Measurements from ENCODE around the gene ACADSB.

ACADSB gene

GRCh38 chr10:123016228-123016627 is 7.4 kb downstream of the ACADSB start:
- Histone ChIP-seq H3K9ac (ENCODE audit: low read depth, low read length, poor library complexity) (no peak overlapping the region), H3K14ac (ENCODE audit: low read length) (no peak overlapping the region), H3K27me3 (ENCODE audit: control insufficient read depth in 3 of 3, insufficient read depth in 3 of 3, low read depth in 1 of 3, low read length in 3 of 3) (no peaks in the 10 kb centered on the region), H2BK12ac (ENCODE audit: low read length) (no peak overlapping the region), H3K4me2 (ENCODE audit: insufficient read depth, low read length, poor library complexity, severe bottlenecking) (no peak overlapping the region), H2AK5ac (ENCODE audit: low read depth, low read length) (no peak overlapping the region), H3K18ac (ENCODE audit: low read length) (no peak overlapping the region), H3K9me3 (replicated peaks in 1 of 2; ENCODE audit: control insufficient read depth in 2 of 2, insufficient read depth in 1 of 2, low read depth in 1 of 2, low read length in 2 of 2) (no peaks in the 10 kb centered on the region), H3K4ac (ENCODE audit: low read length) (no peak overlapping the region), H2BK5ac (ENCODE audit: low read length) (no peak overlapping the region), H4K8ac (ENCODE audit: low read depth, low read length) (no peak overlapping the region), H3K23ac (ENCODE audit: low read depth, low read length, poor library complexity) (no peak overlapping the region), H2BK15ac (ENCODE audit: low read length) (no peak overlapping the region), H3K36me3 (replicated peaks in 1 of 2; ENCODE audit: control insufficient read depth in 2 of 2, insufficient read depth in 2 of 2, low read length in 2 of 2) (no peaks in the 10 kb centered on the region), H3K27ac (replicated peaks; ENCODE audit: low read length) (no peak overlapping the region), H3K4me3 (ENCODE audit: low read length in 2 of 2) (no peak overlapping the region), H2BK120ac (ENCODE audit: low read depth, low read length) (no peak overlapping the region), H2AFZ (ENCODE audit: low read length) (no peak overlapping the region), H3K79me1 (ENCODE audit: low read depth, low read length) (no peaks in the 10 kb centered on the region), H3K4me1 (ENCODE audit: control insufficient read depth in 2 of 2, insufficient read depth in 1 of 2, low read depth in 1 of 2, low read length in 2 of 2) (no peaks in the 10 kb centered on the region), H4K91ac (ENCODE audit: low read depth, low read length, poor library complexity) (no peak overlapping the region)
- WGBS, 2 donors (ENCODE audit: extremely low coverage in 2 of 2, insufficient read length in 2 of 2, insufficient replicate concordance in 1 of 2) = no CpG with 5 or more reads among the region's 4 CpGs
- no peak for DNase-seq (ENCODE audit: low spot score)

DNA sequence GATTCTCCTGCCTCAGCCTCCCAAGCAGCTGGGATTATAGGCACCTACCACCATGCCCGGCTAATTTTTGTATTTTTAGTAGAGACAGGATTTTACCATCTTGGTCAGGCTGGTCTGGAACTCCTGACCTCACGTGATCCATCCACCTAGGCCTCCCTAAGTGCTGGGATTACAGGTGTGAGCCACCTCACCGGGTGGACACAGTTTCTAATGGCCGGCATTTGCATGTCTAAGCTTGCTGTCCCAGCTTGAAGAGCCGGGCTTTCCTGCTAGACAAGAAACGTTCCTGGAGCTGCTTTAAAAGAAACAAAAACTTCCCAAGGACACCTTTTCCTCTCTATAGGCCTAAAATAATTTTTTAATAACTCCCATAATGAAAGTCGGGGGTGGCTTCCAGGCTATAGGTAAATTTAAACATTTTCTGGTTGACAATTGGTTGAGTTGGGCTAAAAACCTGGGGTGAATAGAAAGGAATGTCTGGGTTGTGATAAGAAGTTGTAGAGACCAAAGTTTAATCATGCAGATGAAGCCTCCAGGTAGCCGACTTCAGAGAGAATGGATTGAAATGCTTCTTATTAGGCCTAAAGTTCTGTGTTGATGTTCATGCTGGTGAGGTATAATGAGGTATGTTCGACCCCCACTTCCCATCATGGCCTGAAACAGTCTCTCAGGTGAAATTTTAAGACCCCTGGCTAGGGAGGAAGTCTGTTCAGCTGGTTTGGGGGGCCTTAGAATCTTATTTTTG is 8.8 kb downstream of the ACADSB start:
- no peak overlapping the region for H3K4ac ChIP-seq (ENCODE audit: low read length)
- H4K91ac ChIP-seq (ENCODE audit: low read depth, low read length, poor library complexity) = no peak overlapping the region
- no peak overlapping the region for H2BK12ac ChIP-seq (ENCODE audit: low read length)
- H3K27me3 ChIP-seq (ENCODE audit: control insufficient read depth in 3 of 3, insufficient read depth in 3 of 3, low read depth in 1 of 3, low read length in 3 of 3) = no peaks in the 10 kb centered on the region
- H3K4me3 ChIP-seq (ENCODE audit: low read length in 2 of 2) = no peak overlapping the region
- no peak overlapping the region for H2AK5ac ChIP-seq (ENCODE audit: low read depth, low read length)
- no peak overlapping the region for H3K18ac ChIP-seq (ENCODE audit: low read length)
- no CpG with 5 or more reads among the region's 9 CpGs for WGBS, 2 donors (ENCODE audit: extremely low coverage in 2 of 2, insufficient read length in 2 of 2, insufficient replicate concordance in 1 of 2)
- no peak overlapping the region for H2AFZ ChIP-seq (ENCODE audit: low read length)
- no peak for DNase-seq (ENCODE audit: low spot score)
- no peak overlapping the region for H2BK5ac ChIP-seq (ENCODE audit: low read length)
- no peak overlapping the region for H2BK120ac ChIP-seq (ENCODE audit: low read depth, low read length)
- H3K9me3 ChIP-seq (replicated peaks in 1 of 2; ENCODE audit: control insufficient read depth in 2 of 2, insufficient read depth in 1 of 2, low read depth in 1 of 2, low read length in 2 of 2) = no peaks in the 10 kb centered on the region
- H3K79me1 ChIP-seq (ENCODE audit: low read depth, low read length) = no peaks in the 10 kb centered on the region
- H3K9ac ChIP-seq (ENCODE audit: low read depth, low read length, poor library complexity) = no peak overlapping the region
- no peak overlapping the region for H3K23ac ChIP-seq (ENCODE audit: low read depth, low read length, poor library complexity)
- no peaks in the 10 kb centered on the region for H3K36me3 ChIP-seq (replicated peaks in 1 of 2; ENCODE audit: control insufficient read depth in 2 of 2, insufficient read depth in 2 of 2, low read length in 2 of 2)
- no peak overlapping the region for H4K8ac ChIP-seq (ENCODE audit: low read depth, low read length)
- H3K4me1 ChIP-seq (ENCODE audit: control insufficient read depth in 2 of 2, insufficient read depth in 1 of 2, low read depth in 1 of 2, low read length in 2 of 2) = no peaks in the 10 kb centered on the region
- H3K14ac ChIP-seq (ENCODE audit: low read length) = no peak overlapping the region
- no peak overlapping the region for H3K4me2 ChIP-seq (ENCODE audit: insufficient read depth, low read length, poor library complexity, severe bottlenecking)
- H2BK15ac ChIP-seq (ENCODE audit: low read length) = no peak overlapping the region
- no peak overlapping the region for H3K27ac ChIP-seq (replicated peaks; ENCODE audit: low read length)

DNA sequence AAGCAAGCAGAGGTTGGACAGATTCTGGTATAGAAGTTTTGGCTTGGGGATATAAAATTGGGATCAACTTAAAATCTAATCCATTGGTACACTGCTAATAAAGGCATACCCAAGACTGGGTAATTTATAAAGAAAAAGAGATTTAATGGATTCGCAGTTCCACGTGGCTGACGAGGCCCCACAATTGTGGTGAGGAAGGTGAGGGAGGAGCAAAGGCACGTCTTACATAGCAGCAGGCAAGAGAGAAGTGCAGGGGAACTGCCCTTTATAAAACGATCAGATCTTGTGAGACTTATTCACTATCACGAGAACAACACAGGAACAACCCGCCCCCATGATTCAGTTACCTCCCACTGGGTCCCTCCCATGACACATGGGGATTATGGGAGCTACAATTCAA is 9.7 kb downstream of the ACADSB start:
- no peaks in the 10 kb centered on the region for H3K9me3 ChIP-seq (replicated peaks in 1 of 2; ENCODE audit: control insufficient read depth in 2 of 2, insufficient read depth in 1 of 2, low read depth in 1 of 2, low read length in 2 of 2)
- no peak overlapping the region for H2BK120ac ChIP-seq (ENCODE audit: low read depth, low read length)
- H3K14ac ChIP-seq (ENCODE audit: low read length) = no peak overlapping the region
- H3K4me1 ChIP-seq (ENCODE audit: control insufficient read depth in 2 of 2, insufficient read depth in 1 of 2, low read depth in 1 of 2, low read length in 2 of 2) = peaks cover 0 to under 1% of the 10 kb centered on the region in 2 donors
- no peak overlapping the region for H2BK15ac ChIP-seq (ENCODE audit: low read length)
- no peak for DNase-seq (ENCODE audit: low spot score)
- H3K79me1 ChIP-seq (ENCODE audit: low read depth, low read length) = no peaks in the 10 kb centered on the region
- no peak overlapping the region for H4K8ac ChIP-seq (ENCODE audit: low read depth, low read length)
- no peak overlapping the region for H2BK12ac ChIP-seq (ENCODE audit: low read length)
- no peak overlapping the region for H3K18ac ChIP-seq (ENCODE audit: low read length)
- H3K4ac ChIP-seq (ENCODE audit: low read length) = no peak overlapping the region
- no peaks in the 10 kb centered on the region for H3K27me3 ChIP-seq (ENCODE audit: control insufficient read depth in 3 of 3, insufficient read depth in 3 of 3, low read depth in 1 of 3, low read length in 3 of 3)
- no peak overlapping the region for H3K23ac ChIP-seq (ENCODE audit: low read depth, low read length, poor library complexity)
- H4K91ac ChIP-seq (ENCODE audit: low read depth, low read length, poor library complexity) = no peak overlapping the region
- H2AK5ac ChIP-seq (ENCODE audit: low read depth, low read length) = no peak overlapping the region
- H3K36me3 ChIP-seq (replicated peaks in 1 of 2; ENCODE audit: control insufficient read depth in 2 of 2, insufficient read depth in 2 of 2, low read length in 2 of 2) = no peaks in the 10 kb centered on the region
- H3K9ac ChIP-seq (ENCODE audit: low read depth, low read length, poor library complexity) = no peak overlapping the region
- no peak overlapping the region for H2AFZ ChIP-seq (ENCODE audit: low read length)
- no CpG with 5 or more reads among the region's 7 CpGs for WGBS, 2 donors (ENCODE audit: extremely low coverage in 2 of 2, insufficient read length in 2 of 2, insufficient replicate concordance in 1 of 2)
- no peak overlapping the region for H3K27ac ChIP-seq (replicated peaks; ENCODE audit: low read length)
- no peak overlapping the region for H2BK5ac ChIP-seq (ENCODE audit: low read length)
- no peak overlapping the region for H3K4me2 ChIP-seq (ENCODE audit: insufficient read depth, low read length, poor library complexity, severe bottlenecking)
- H3K4me3 ChIP-seq (ENCODE audit: low read length in 2 of 2) = no peak overlapping the region

DNA sequence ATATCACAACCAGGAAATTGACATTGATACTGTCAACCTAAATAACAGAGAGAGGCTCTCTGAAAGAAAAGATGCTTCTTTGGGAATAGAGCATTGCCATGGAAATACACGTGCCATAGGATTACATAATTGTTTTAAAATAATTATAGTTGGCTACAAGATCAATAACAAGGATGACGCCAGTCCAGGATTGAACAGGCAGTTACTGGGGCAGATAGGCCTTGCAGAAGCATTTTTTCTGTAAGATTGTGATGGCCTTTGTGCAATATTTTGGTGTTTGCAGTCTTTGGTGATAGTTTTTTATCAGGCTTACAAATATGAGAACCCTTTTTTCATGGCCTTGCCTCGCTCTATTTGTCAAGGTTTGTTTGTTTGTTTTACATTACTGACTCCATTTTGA is 10.5 kb downstream of the ACADSB start:
- H2AFZ ChIP-seq (ENCODE audit: low read length) = no peak overlapping the region

More for the DNA sequence above, 10.5 kb downstream of the ACADSB start:
- H3K36me3 ChIP-seq (replicated peaks in 1 of 2; ENCODE audit: control insufficient read depth in 2 of 2, insufficient read depth in 2 of 2, low read length in 2 of 2) = no peaks in the 10 kb centered on the region
- H3K79me1 ChIP-seq (ENCODE audit: low read depth, low read length) = no peaks in the 10 kb centered on the region
- no peak overlapping the region for H3K23ac ChIP-seq (ENCODE audit: low read depth, low read length, poor library complexity)
- no peak overlapping the region for H3K4me2 ChIP-seq (ENCODE audit: insufficient read depth, low read length, poor library complexity, severe bottlenecking)
- no CpG with 5 or more reads among the region's 3 CpGs for WGBS, 2 donors (ENCODE audit: extremely low coverage in 2 of 2, insufficient read length in 2 of 2, insufficient replicate concordance in 1 of 2)
- no peak overlapping the region for H4K8ac ChIP-seq (ENCODE audit: low read depth, low read length)
- H4K91ac ChIP-seq (ENCODE audit: low read depth, low read length, poor library complexity) = no peak overlapping the region
- H3K9ac ChIP-seq (ENCODE audit: low read depth, low read length, poor library complexity) = no peak overlapping the region
- no peak overlapping the region for H2BK5ac ChIP-seq (ENCODE audit: low read length)
- H3K4me3 ChIP-seq (ENCODE audit: low read length in 2 of 2) = no peak overlapping the region
- no peak overlapping the region for H2BK120ac ChIP-seq (ENCODE audit: low read depth, low read length)
- H3K27me3 ChIP-seq (ENCODE audit: control insufficient read depth in 3 of 3, insufficient read depth in 3 of 3, low read depth in 1 of 3, low read length in 3 of 3) = no peaks in the 10 kb centered on the region
- H3K9me3 ChIP-seq (replicated peaks in 1 of 2; ENCODE audit: control insufficient read depth in 2 of 2, insufficient read depth in 1 of 2, low read depth in 1 of 2, low read length in 2 of 2) = no peaks in the 10 kb centered on the region
- DNase-seq (ENCODE audit: low spot score) = no peak
- H3K18ac ChIP-seq (ENCODE audit: low read length) = no peak overlapping the region
- H3K14ac ChIP-seq (ENCODE audit: low read length) = no peak overlapping the region
- no peak overlapping the region for H3K27ac ChIP-seq (replicated peaks; ENCODE audit: low read length)
- peaks cover 0 to 5% of the 10 kb centered on the region in 2 donors for H3K4me1 ChIP-seq (ENCODE audit: control insufficient read depth in 2 of 2, insufficient read depth in 1 of 2, low read depth in 1 of 2, low read length in 2 of 2)
- H2AK5ac ChIP-seq (ENCODE audit: low read depth, low read length) = no peak overlapping the region
- H2BK15ac ChIP-seq (ENCODE audit: low read length) = no peak overlapping the region
- no peak overlapping the region for H3K4ac ChIP-seq (ENCODE audit: low read length)
- H2BK12ac ChIP-seq (ENCODE audit: low read length) = no peak overlapping the region

All from neuronal stem cell (in vitro differentiated cells).